IPS-NIHi7 (cell line): Measurements from ENCODE around the gene RAPGEF1.

ENCODE experiments used
- DNase-seq: peaks from one replicate; pipeline ENCODE4 v3.0.0; 2012; ENCODE audit warnings: mixed read lengths; ENCODE audit errors: extremely low spot score

RAPGEF1 gene

GRCh38 chr9:131606896-131607567 lies 132.8 kb downstream of the RAPGEF1 start:
- no peak for DNase-seq

GRCh38 chr9:131605770-131606590 lies 133.9 kb downstream of the RAPGEF1 start:
- DNase-seq, result no peak

- no peak for DNase-seq
Observed at GRCh38 chr9:131603711-131604439, 136.0 kb downstream of the RAPGEF1 start.

GRCh38 chr9:131603199-131603598 lies 136.7 kb downstream of the RAPGEF1 start:
- no peak for DNase-seq

GRCh38 chr9:131601683-131602181 lies 138.1 kb downstream of the RAPGEF1 start:
- DNase-seq, result no peak

DNA sequence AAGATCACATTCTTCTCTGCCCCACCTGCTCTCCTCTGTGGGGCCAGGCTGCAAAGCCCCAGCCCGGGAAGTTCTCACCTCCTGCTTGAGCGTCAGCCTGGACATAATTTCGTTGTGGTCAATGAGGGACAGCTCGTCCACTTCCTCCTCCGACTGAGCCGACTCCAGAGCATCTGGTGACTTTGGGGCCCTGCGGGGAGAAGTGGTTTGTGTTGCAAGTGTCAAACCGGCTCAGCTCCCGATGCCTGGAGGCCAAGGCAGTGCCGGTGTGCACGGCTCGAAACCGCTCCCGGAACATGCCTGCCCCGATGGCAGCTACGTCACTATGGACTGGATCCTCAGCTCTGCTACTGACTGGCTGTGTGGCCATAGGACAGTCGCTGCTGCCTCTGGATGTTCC lies 141.8 kb downstream of the RAPGEF1 start:
- DNase-seq, result no peak

GRCh38 chr9:131597246-131597645 lies 142.6 kb downstream of the RAPGEF1 start:
- DNase-seq, result no peak

DNA sequence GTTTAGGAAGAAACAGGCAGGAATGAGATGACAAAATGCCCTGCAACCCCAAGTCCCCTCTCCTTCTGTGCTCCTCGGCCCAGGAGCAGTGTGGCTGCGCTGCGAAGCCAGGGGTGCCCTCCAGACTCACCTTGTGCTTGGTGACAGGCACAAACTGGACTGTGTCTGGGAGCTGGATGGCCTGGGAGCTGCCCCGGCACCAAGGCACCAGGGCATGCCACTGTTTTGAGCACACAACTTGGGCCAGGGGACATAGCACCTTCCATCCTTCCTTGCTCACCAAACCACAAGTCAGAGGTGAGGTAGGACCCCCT lies 143.5 kb downstream of the RAPGEF1 start:
- no peak for DNase-seq

DNA sequence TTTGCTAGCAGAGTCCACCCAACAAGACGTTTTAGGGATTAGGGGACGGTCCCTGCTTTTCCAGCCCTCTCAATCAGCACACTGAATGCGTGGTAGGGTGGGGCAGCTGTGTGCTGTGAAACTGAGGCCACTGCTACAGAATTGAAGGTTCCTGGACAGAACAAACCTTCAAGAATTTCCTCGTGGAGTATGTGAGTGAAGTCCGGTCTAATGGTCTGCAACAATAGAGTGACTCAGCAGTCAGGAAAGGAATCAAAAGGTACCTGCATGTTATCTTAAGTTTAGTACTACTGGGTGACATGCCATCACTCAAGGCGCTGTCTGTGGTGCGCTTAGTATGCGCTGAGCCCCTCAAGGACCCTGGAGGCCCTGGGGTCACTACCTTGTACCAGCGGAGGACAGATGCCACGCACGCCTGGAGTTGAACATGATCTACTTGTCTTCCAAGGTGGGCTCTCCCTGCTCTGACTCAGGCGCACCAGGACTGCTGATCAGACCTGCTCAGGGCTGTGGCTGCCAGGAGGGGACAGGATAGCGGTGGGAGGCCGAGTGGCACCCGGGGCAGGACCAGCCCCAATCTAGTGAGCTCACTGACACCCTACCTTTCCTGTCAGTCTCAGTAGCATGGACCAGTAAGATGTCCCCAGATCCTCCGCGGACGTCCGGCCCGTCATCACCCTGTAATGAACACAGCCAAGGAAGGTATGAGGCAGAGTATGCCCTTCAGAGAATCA lies 144.0 kb downstream of the RAPGEF1 start:
- DNase-seq, result no peak

DNA sequence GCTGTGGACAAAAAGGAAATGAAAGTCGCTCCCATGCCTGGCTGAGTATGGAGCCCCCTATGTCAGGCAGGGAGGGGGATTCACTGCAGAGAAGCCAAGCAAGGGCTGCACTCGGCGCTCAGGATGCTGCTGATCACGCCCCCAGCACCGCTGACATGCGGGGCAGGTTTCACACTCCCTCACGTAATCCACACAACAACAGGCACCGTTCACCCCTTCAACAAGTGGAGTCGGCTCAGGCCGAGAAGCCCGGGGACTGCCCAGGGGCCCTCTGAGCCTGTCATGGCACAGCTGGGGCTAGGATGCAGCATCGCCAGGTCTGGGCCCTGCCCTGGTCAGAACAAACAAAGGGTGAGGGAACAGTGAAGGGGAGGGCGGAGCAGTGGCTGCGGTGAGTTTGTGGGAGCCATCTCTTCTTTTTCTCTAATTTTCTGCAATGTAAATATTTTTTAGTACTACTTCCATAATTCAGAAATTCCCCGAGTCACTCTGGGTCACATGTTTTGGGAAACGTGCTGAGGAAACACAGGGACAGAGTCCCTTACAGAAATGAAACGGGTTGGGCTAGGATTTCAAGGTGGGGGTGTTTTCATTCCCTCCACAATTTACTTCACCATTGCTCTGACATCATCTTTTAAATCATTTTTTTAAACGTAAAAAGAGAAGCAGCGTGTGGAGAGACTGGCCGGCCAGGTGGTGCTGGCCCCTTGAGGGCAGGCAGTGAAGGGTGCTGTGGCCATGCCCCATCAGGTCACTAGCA lies 144.8 kb downstream of the RAPGEF1 start:
- DNase-seq, result no peak

- no peak for DNase-seq
Observed at GRCh38 chr9:131593936-131594665, 145.8 kb downstream of the RAPGEF1 start.

GRCh38 chr9:131593091-131593820 lies 146.6 kb downstream of the RAPGEF1 start:
- no peak for DNase-seq

DNA sequence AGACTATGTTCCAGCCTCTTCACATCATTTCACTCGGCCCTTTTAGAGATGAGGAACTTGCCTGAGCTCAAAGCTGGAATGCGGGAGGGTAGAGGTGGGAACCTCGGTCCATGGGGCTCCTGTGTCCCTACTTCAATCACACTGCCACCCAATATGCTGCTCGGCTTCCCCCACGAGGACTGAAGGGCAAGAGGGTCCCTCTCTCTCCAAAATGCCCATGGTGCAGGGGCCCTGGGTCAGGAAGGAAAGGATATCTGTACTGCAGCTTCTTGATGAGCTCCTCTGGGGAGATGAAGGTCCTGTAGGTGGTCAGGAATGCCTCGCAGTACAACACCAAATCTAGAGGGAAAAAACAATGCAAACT lies 148.0 kb downstream of the RAPGEF1 start:
- no peak for DNase-seq

DNA sequence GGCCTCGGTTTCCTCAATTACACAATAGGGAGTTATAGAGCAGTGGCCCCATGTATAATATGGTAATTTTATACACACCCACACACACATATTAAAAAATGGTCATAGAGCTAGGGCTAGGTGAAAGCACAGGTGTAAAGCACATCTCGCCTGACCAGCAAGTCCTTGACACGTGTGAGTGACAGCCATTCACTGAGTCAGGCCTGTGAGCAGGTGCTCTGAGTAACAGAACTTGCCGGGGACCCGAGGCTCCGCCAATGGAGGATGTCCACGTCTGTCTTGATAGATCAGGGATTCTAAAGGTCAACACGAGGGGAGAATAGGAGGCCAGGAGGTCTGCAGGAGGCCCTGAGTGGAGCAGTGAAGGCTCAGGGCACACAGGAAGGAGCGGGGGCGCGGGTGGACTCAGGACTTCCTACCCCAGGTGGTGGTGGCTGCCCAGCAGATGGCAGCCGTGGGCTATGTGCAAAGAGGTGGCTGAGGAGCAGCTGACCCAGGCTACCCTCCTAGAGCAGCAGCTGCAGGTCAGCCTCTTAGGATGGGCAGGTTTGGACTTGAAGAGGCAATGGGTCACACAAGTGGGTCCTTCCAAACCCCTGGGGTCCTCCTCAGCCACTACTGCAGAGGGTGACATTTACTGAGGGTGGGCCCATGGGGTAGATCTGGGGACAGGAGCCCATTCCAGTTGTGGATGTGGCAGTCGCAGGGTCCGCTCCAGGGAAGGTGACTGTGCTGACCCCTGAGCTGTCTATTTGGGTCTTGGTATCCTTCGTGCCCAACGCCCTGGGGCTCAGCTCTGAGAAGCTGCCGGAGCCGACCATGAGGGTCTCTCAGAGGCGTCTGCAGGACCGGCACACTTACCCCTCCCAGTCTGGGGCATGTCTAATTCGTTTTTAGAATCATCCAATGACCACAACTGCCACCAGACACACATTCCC lies 148.7 kb downstream of the RAPGEF1 start:
- DNase-seq, result peak; percentile 92

- no peak for DNase-seq
Observed at GRCh38 chr9:131590449-131590848, 149.4 kb downstream of the RAPGEF1 start.

- no peak for DNase-seq
Observed at GRCh38 chr9:131589993-131590392, 149.9 kb downstream of the RAPGEF1 start.

DNA sequence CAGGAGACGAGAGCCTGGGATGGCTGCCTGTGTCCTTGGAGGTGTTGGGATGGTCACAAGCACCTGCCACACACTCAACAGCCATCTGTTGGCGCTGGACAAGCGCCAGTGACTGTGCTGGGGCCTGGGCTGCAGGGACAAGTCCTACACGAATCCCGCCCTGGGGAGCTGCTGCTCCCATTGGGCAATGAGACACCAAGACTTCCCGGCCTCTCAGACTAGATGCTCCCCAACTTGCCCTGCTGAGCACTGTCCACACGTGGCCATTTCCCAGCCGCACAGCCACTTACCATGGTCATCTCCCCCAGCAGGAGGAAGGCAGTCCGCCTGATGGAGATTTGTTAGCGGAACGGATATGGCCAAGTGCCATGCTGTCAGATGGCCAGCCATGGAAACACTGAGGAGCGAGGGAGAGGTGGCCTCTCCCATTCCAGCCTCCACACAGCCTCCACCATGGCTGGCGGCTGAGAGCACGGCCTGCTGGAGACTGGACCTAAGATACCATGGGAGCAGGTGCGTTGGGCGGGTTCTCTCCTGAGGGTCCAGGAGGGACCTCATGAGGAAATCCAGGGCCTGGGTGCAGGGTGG lies 150.7 kb downstream of the RAPGEF1 start:
- no peak for DNase-seq

- DNase-seq, result no peak
Observed at GRCh38 chr9:131588396-131588795, 151.5 kb downstream of the RAPGEF1 start.
